SK-N-SH treated with all-trans-retinoic acid at 6 μM for 48 hours (cell line): ENCODE data around the gene LIMK2.

ENCODE experiments used
- ARNTL ChIP-seq: fragments of 450-650 bp; formaldehyde crosslinking; IDR thresholded peaks from 2 replicates; pipeline ENCODE4 v1.5.0; 2020; ENCODE audit warnings: low read depth, mild to moderate bottlenecking, moderate library complexity, borderline replicate concordance
- ESRRG ChIP-seq: fragments of 250-450 bp; sonication (Bioruptor Pico); IDR thresholded peaks from 2 replicates; pipeline ENCODE4 v1.6.1; 2021; ENCODE audit warnings: mild to moderate bottlenecking
- PATZ1 ChIP-seq: fragments of 250-450 bp; sonication (Bioruptor Pico); IDR thresholded peaks from 2 replicates; pipeline ENCODE4 v1.8.0; 2020; ENCODE audit warnings: mild to moderate bottlenecking, moderate library complexity, borderline replicate concordance
- SNAI2 ChIP-seq: fragments of 250-450 bp; sonication (Bioruptor Pico); IDR thresholded peaks from 2 replicates; pipeline ENCODE4 v1.5.0; 2020; ENCODE audit warnings: mild to moderate bottlenecking, moderate library complexity
- TCF4 ChIP-seq: fragments of 250-450 bp; sonication (Bioruptor Pico); IDR thresholded peaks from 2 replicates; pipeline ENCODE4 v1.8.0; 2021; ENCODE audit warnings: mild to moderate bottlenecking, moderate library complexity, borderline replicate concordance
- TOX ChIP-seq: fragments of 250-450 bp; sonication (Bioruptor Pico); IDR thresholded peaks from 2 replicates; pipeline ENCODE4 v1.8.0; 2021; ENCODE audit warnings: mild to moderate bottlenecking, moderate library complexity, borderline replicate concordance
- TSHZ2 ChIP-seq: fragments of 250-450 bp; sonication (Bioruptor Pico); IDR thresholded peaks from 2 replicates; pipeline ENCODE4 v1.5.0; 2020; ENCODE audit warnings: mild to moderate bottlenecking, moderate library complexity
- ZC3H10 ChIP-seq: fragments of 250-450 bp; sonication (Bioruptor Pico); IDR thresholded peaks from 2 replicates; pipeline ENCODE4 v1.5.1; 2021; ENCODE audit warnings: mild to moderate bottlenecking, moderate library complexity
- ZFP3 ChIP-seq: fragments of 250-450 bp; sonication (Bioruptor Pico); IDR thresholded peaks from 2 replicates; pipeline ENCODE4 v1.5.0; 2020; ENCODE audit warnings: mild to moderate bottlenecking, moderate library complexity
- ZFP30 ChIP-seq: fragments of 450-650 bp; formaldehyde crosslinking; IDR thresholded peaks from 2 replicates; pipeline ENCODE4 v1.5.0; 2022; ENCODE audit warnings: mild to moderate bottlenecking, moderate library complexity
- ZNF70 ChIP-seq: fragments of 450-650 bp; formaldehyde crosslinking; IDR thresholded peaks from 2 replicates; pipeline ENCODE4 v1.5.0; 2020; ENCODE audit warnings: mild to moderate bottlenecking, moderate library complexity

GRCh38 chr22:31199187-31199586 lies 12.9 kb upstream of the LIMK2 start:
- TF ChIP-seq ARNTL (CRISPR knock-in tag) (no peak), PATZ1 (CRISPR knock-in tag) (no peak), ZFP30 (CRISPR knock-in tag) (no peak), ESRRG (CRISPR knock-in tag) (no peak), TSHZ2 (CRISPR knock-in tag) (no peak), TOX (CRISPR knock-in tag) (no peak), ZFP3 (CRISPR knock-in tag) (no peak), ZNF70 (CRISPR knock-in tag) (no peak), TCF4 (CRISPR knock-in tag) (no peak), ZC3H10 (CRISPR knock-in tag) (no peak), SNAI2 (no peak)
